Measurements from ENCODE around the gene ANO7. TPM values are rescaled to one million over a fixed set of nuclear protein-coding genes. Genes with fewer than 3 reads are reported as not detected.

Gene ANO7
- 1.3 TPM for total RNA-seq

- DNase-seq (ENCODE audit: low spot score) (no peak), ATAC-seq (no peak)
These were observed at the start of gene ANO7 for GRCh38 chr2:241188361-241189092. Gene ANO7, plus strand, starts transcription at chr2:241188677. Its CDS starts 1,387 bp downstream, at chr2:241190064.

- DNase-seq (ENCODE audit: low spot score) = no peak
These were observed 48.7 kb upstream of the ANO7 start for GRCh38 chr2:241139531-241140444.

GRCh38 chr2:241140445-241140840, 48.0 kb upstream of the ANO7 start:
- DNase-seq (ENCODE audit: low spot score) (no peak), ATAC-seq (no peak)

More at GRCh38 chr2:241139531-241140444, 48.7 kb upstream of the ANO7 start:
- no peak for ATAC-seq

- DNase-seq (ENCODE audit: low spot score) (no peak), ATAC-seq (no peak)
These were observed 47.2 kb upstream of the ANO7 start for GRCh38 chr2:241141214-241141770.

GRCh38 chr2:241142063-241142462, 46.4 kb upstream of the ANO7 start:
- DNase-seq (ENCODE audit: low spot score) (no peak), ATAC-seq (no peak)

- ATAC-seq (no peak), DNase-seq (ENCODE audit: low spot score) (no peak)
These were observed 45.9 kb upstream of the ANO7 start for GRCh38 chr2:241142593-241142992.

- no peak for DNase-seq (ENCODE audit: low spot score)
- ATAC-seq = no peak
These were observed 42.2 kb upstream of the ANO7 start for GRCh38 chr2:241146286-241146685.

GRCh38 chr2:241147336-241147735, 41.1 kb upstream of the ANO7 start:
- ATAC-seq = no peak
- DNase-seq (ENCODE audit: low spot score) = no peak

- DNase-seq (ENCODE audit: low spot score) = no peak
- ATAC-seq = no peak
These were observed 40.2 kb upstream of the ANO7 start for GRCh38 chr2:241148239-241148638.

GRCh38 chr2:241148891-241149674, 39.4 kb upstream of the ANO7 start, which contains the start of gene PASK:
Gene PASK, minus strand, starts transcription at chr2:241149472. Its CDS starts 6,440 bp downstream, at chr2:241143032.
- DNase-seq (ENCODE audit: low spot score) (peak; percentile 95), ATAC-seq (peak; percentile 90)

- ATAC-seq = peak; percentile 19
- DNase-seq (ENCODE audit: low spot score) = no peak
These were observed 38.9 kb upstream of the ANO7 start for GRCh38 chr2:241149675-241149924.

- DNase-seq (ENCODE audit: low spot score) (peak; percentile 97), ATAC-seq (peak; percentile 91)
These were observed 38.4 kb upstream of the ANO7 start, which contains the start of gene PPP1R7 for GRCh38 chr2:241149925-241150659. Gene PPP1R7, plus strand, starts transcription at chr2:241150467. Its CDS starts 29 bp downstream, at chr2:241150496.

GRCh38 chr2:241150660-241151530, 37.6 kb upstream of the ANO7 start:
- ATAC-seq (peak; percentile 9), DNase-seq (ENCODE audit: low spot score) (no peak)

GRCh38 chr2:241151934-241152660, 36.4 kb upstream of the ANO7 start:
- DNase-seq (ENCODE audit: low spot score) (no peak), ATAC-seq (no peak)

- DNase-seq (ENCODE audit: low spot score) (no peak), ATAC-seq (no peak)
These were observed 34.9 kb upstream of the ANO7 start for GRCh38 chr2:241153616-241154015.

GRCh38 chr2:241154915-241155314, 33.6 kb upstream of the ANO7 start:
- DNase-seq (ENCODE audit: low spot score) (no peak), ATAC-seq (no peak)

- ATAC-seq (no peak), DNase-seq (ENCODE audit: low spot score) (no peak)
These were observed 32.5 kb upstream of the ANO7 start for GRCh38 chr2:241155936-241156335.

GRCh38 chr2:241156971-241157441, 31.5 kb upstream of the ANO7 start:
- DNase-seq (ENCODE audit: low spot score) (no peak), ATAC-seq (no peak)

Data from left lobe of liver (tissue), 2 donors.